ENCODE data around the gene SPATA19. TPM values are rescaled to one million over a fixed set of nuclear protein-coding genes. Genes with fewer than 3 reads are reported as not detected.

SPATA19 gene
- total and polyA plus RNA-seq, 2 of the 4 experiments (the other 2 are of a cell fraction), result not detected

- Histone ChIP-seq H3K9ac (ENCODE audit: low read depth, low read length) (no peak overlapping the region), H2BK20ac (ENCODE audit: low read depth, low read length) (no peak overlapping the region), H3K4me2 (ENCODE audit: low read depth, low read length) (no peak overlapping the region), H4K8ac (ENCODE audit: low read depth in 2 of 2, low read length in 2 of 2) (no peak overlapping the region), H4K91ac (ENCODE audit: insufficient read depth, low read depth, low read length) (no peak overlapping the region), H2AK5ac (ENCODE audit: low read depth, low read length) (no peak overlapping the region), H4K20me1 (ENCODE audit: insufficient read depth, low read length) (no peaks in the 10 kb centered on the region), H3K9me1 (ENCODE audit: insufficient read depth, low read length) (no peaks in the 10 kb centered on the region), H3K56ac (ENCODE audit: extremely low read depth, insufficient read depth, low read length) (no peak overlapping the region), H3K4ac (ENCODE audit: low read depth, low read length) (no peak overlapping the region), H2AK9ac (replicated peaks; ENCODE audit: low read depth, low read length, poor library complexity) (no peak overlapping the region), H3K27me3 (ENCODE audit: control insufficient read depth, insufficient read depth, low read length) (no peaks in the 10 kb centered on the region), H3K27ac (ENCODE audit: insufficient read depth, low read length) (no peak overlapping the region), H2BK120ac (ENCODE audit: low read depth, low read length) (no peak overlapping the region), H3K79me1 (ENCODE audit: low read depth in 1 of 2, low read length in 2 of 2) (no peaks in the 10 kb centered on the region), H4K5ac (ENCODE audit: low read depth, low read length) (no peak overlapping the region), H3K14ac (replicated peaks; ENCODE audit: low read depth, low read length) (no peak overlapping the region), H3K18ac (ENCODE audit: low read depth, low read length) (no peak overlapping the region), H3K9me3 (ENCODE audit: control insufficient read depth, insufficient read depth, low read length) (peaks cover 23% of the 10 kb centered on the region), H3K23ac (ENCODE audit: low read depth, low read length) (no peak overlapping the region), H3K4me1 (ENCODE audit: control insufficient read depth, insufficient read depth, low read length) (no peaks in the 10 kb centered on the region), H2AFZ (replicated peaks; ENCODE audit: low read length, poor library complexity) (no peak overlapping the region), H3K36me3 (ENCODE audit: control insufficient read depth, insufficient read depth, low read length) (no peaks in the 10 kb centered on the region), H2BK5ac (ENCODE audit: low read depth, low read length, poor library complexity, severe bottlenecking) (no peak overlapping the region), H3K4me3 (ENCODE audit: insufficient read depth, low read depth, low read length) (no peak overlapping the region), H2BK15ac (ENCODE audit: low read depth, low read length) (no peak overlapping the region)
- DNase-seq, result no peak
- in situ Hi-C loops (cut with MboI; ENCODE audit: low sequenced_read_pairs), result no loop called here
- POLR2A ChIA-PET (ENCODE audit: unreplicated experiment), result no interaction called here
- ATAC-seq (ENCODE audit: low read depth), result no peak
- dilution Hi-C loops (cut with HindIII; ENCODE audit: low sequenced_read_pairs, unreplicated experiment), result no loop called here
- intact Hi-C loops (cut with micrococcal nuclease), result no loop called here
- no TSS peak for BruUV-seq (replicated peaks)
- CTCF ChIA-PET, result no interaction called here
- no CpG with 5 or more reads among the region's 7 CpGs for WGBS, 2 experiments (ENCODE audit: extremely low coverage in 2 of 2, insufficient read length in 1 of 2)
- TF ChIP-seq FOS (IDR thresholded peaks at IDR 0.05; ENCODE audit: low read depth, low read length) (no peak), ELK1 (IDR thresholded peaks at IDR 0.05; ENCODE audit: borderline replicate concordance, low read depth, low read length) (no peak), MAZ (IDR thresholded peaks at IDR 0.05; ENCODE audit: borderline replicate concordance, low read depth, low read length) (no peak), POLR2A (IDR thresholded peaks at IDR 0.05; ENCODE audit: low read depth, low read length) (no peak), MAFK (IDR thresholded peaks at IDR 0.05; ENCODE audit: low read depth, low read length) (no peak)
Measured at GRCh38 chr11:133803026-133803425, 42.3 kb downstream of the SPATA19 start.
